GM19328 (cell line): ENCODE data around the gene CDH4.
"Not testable (repeated sequence)": the region's sequence is repeated elsewhere in the genome, so short reads cannot be mapped to it uniquely, and the experiment has no call there.

Experiments used
- ATAC-seq: cut with Tn5 transposase; IDR thresholded peaks from one replicate; pipeline ENCODE4 v1.9.1; 2021; ENCODE audit warnings: mild to moderate bottlenecking, moderate library complexity; ENCODE audit not compliant: unreplicated experiment

Gene CDH4

GRCh38 chr20:61450549-61450948 lies 198.5 kb downstream of the CDH4 start:
- ATAC-seq = no peak

DNA sequence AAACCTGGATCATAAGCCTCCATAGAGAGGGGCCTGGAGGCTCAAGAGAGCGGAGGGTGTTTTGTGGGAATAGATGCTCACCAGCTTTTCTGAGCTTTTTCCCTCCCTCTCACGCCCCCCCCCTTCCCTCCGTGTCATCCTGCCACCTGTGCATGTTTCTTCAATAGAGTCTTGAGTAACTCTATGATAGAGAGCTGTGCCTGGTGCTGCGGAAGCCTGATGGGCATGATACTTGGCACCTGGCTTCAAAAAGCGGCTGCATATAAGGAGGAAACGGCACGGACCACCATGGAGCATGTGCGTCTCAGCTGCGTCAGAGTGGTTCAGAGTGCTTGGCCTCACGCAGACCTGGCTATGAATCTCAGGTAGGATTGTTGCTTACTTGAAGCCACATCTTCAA lies 198.9 kb downstream of the CDH4 start:
- ATAC-seq = no peak

- no peak for ATAC-seq
Measured at GRCh38 chr20:61451953-61452352, 199.9 kb downstream of the CDH4 start.

DNA sequence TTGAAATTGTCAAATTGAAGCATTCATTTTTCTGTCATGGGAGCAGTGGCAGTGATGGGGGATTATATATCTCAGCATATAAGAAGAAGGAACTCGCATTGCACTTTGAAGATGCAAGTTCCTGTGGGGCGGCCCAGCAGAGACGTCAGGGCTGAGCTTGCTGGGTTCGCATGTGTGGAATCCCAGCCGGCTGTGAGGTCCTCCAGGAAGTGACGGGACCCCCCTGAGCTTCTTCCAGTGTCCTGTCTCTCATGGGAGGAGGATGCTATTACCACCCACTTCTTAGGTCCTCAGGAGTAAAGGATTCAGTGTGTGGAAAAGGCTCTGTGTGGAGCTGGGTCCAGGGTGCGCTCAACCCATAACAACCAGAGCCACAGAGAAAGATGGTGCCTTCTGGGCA lies 201.2 kb downstream of the CDH4 start:
- no peak for ATAC-seq

- not testable (repeated sequence) for ATAC-seq
Measured at GRCh38 chr20:61453623-61454022, 201.6 kb downstream of the CDH4 start.

DNA sequence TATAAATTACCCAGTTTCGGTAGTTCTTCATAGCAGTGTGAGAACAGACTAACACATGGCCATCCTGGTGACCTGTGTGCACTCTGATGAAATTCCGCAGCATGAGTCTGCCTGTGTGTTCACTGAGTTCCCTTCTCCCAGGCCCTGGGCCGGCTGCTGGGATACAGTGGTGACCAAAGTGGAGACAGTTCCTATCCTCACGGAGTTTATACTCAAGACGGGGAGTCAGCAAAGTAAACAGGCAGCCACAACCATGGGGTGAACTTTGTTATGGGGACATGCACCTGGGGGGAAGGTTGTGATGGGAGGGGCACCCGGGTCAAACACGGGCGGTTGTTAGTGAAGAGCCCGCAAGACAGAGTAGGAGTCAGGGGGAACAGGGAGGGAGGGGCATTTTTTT lies 202.0 kb downstream of the CDH4 start:
- ATAC-seq = no peak

GRCh38 chr20:61455508-61456215 lies 203.6 kb downstream of the CDH4 start:
- no peak for ATAC-seq

- no peak for ATAC-seq
Measured at GRCh38 chr20:61457725-61458124, 205.7 kb downstream of the CDH4 start.

- no peak for ATAC-seq
Measured at GRCh38 chr20:61458146-61458746, 206.2 kb downstream of the CDH4 start.

- ATAC-seq = no peak
Measured at GRCh38 chr20:61459266-61459665, 207.2 kb downstream of the CDH4 start.

- ATAC-seq = no peak
Measured at GRCh38 chr20:61459705-61460104, 207.6 kb downstream of the CDH4 start.

- ATAC-seq = no peak
Measured at GRCh38 chr20:61460261-61461052, 208.4 kb downstream of the CDH4 start.

- no peak for ATAC-seq
Measured at GRCh38 chr20:61461461-61461860, 209.4 kb downstream of the CDH4 start.

DNA sequence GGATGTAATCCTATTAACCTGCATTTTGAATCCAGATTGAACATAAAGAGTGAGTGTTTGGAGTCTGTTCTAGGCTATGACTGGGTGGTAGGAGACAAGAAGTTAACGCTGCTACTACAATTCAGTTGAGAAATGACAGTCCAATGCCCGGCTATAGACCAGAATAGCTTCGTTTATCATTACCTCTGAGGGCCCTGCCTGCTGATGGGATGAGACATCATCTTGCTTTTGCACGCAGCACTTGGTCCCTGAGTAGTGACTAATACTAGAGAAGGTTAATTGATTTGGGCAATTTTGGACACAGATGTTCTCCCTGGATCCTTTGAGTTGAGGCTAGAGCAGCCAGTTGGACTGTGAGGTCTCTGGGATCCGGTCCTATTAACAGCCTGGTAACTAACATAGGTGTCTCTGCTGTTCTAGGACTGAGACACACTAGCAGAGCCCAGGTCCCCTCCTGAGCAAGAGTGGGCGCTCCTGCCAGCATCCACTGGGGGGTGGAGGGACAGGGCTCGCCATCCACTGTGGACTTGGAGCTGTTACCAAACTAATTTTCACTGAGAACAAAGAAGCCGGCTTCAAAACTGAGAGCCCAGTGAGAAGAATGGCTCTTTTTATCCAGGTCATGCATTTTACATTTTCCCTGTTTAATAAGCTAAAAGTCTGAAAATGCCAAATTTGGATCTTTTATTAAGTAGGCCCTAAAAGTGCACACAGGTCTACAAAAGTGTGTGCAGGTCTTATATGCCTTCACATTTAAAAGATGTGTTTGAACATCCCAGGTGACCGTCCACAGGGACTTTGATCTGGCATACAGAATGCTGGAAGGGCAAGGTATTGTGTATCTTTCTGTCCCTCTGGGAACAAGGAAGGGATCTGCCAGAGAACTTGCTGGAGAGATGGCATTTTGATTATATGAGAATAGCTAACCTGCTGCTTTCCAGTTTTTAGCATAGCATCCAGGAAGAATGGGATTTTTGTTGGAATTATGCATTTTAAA lies 212.5 kb downstream of the CDH4 start:
- no peak for ATAC-seq

- no peak for ATAC-seq
Measured at GRCh38 chr20:61475729-61476128, 223.7 kb downstream of the CDH4 start.

GRCh38 chr20:61476956-61477355 lies 224.9 kb downstream of the CDH4 start:
- no peak for ATAC-seq

DNA sequence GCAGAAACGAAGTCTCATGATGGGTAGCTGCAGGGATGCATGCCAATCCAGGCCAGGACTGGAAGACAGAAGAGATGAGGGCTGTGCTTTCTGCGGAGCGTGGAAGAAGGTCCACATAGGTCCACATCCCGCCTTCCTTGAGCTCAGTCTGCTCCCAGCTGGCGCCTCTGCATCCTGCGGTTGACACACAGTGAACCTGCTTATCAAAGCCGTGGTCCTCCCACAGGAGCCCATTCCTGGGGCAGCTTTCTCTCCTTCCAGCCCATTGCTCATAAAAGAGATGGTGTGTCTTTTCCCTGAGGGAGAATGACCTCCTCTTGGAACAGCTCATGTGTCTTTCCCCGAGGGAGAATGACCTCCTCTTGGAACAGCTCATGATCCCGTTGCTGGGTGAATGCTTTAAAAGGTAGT lies 225.4 kb downstream of the CDH4 start:
- no peak for ATAC-seq

DNA sequence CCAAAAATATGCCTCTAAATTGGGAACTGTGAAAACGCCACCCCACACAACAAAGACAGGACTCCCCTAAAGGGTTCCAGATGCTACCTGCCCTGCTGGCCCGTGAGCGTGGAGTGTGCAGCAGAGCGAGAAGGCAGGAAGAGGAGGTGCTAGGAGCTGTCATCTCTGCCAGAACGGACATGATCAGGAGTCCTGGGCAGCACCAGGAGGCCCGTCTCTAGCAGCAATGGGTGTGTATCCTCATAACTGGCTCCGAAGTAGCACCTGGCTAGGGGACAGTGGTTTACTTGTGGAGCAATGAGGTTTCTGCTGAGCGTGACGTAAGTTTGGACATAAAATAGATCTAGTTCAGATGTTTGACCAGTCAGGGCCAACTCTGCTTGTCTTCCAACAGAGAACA lies 226.0 kb downstream of the CDH4 start:
- ATAC-seq = no peak

GRCh38 chr20:61478611-61479305 lies 226.7 kb downstream of the CDH4 start:
- ATAC-seq = no peak

GRCh38 chr20:61479433-61479832 lies 227.4 kb downstream of the CDH4 start:
- not testable (repeated sequence) for ATAC-seq
